LNCaP clone FGC (cell line): ENCODE data around the gene IRAK1.

Source experiments
- DNase-seq: peaks from one replicate; pipeline ENCODE4 v3.0.0-alpha.2; 2011; ENCODE audit warnings: low read depth
- H3K4me3 ChIP-seq: 2 replicates; pipeline ENCODE4 v1.5.1; 2011; ENCODE audit warnings: mild to moderate bottlenecking, low read depth, low read length, control low read depth
- TF ChIP-seq, protein P1 (sequence below): IDR thresholded peaks from 2 replicates; pipeline ENCODE4 v1.5.1; 2012; ENCODE audit warnings: mild to moderate bottlenecking; ENCODE audit not compliant: control insufficient read depth, insufficient read depth; ENCODE audit errors: extremely low read depth

The IRAK1 gene

DNA sequence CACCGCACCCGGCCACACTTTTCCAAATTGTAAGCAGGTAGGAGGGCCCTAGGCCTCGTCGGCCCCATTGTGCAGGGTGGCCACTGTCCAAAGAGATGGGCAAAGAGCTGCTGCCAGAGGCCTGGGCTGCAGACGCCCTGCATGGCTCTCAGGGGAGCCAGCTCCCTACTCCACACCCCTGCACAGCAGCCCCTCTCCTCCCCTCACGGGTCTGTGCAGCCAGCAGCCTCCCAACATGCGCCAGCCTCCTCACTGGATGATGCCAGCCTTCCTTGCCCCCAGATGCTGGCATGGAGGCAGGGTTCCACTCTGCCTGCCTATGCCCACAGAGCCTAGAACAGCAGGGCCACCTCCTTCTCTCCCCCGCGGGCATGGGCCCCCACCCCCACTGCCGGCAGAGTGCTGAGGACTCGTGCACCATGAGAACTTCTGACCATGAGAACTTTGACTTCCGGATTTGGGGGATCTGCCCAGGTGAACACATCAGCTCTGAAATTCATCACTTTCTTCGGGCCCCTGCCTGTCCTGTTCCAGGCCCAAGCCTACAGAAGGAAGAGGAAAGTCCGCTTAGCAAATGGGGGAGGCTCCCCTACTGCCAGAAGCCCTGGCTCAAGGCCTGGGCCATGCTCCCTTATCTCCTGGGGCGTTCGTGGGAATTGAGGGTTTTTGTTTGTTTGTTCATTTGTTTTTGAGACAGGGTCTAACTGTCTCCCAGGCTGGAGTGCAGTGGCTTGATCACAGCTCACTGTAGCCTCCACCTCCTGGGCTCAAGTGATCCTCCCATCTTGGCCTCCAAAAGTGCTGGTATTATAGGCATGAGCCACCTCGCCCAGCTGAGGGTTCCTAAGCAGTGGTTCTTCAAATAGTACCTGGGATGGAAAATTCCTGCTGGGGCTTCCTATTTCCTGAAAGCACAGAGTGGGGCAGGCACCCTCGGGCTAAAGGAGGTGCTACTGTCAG is 8.0 kb downstream of the IRAK1 start:
- no peak overlapping the region for H3K4me3 ChIP-seq
- TF ChIP-seq, protein P1, sequence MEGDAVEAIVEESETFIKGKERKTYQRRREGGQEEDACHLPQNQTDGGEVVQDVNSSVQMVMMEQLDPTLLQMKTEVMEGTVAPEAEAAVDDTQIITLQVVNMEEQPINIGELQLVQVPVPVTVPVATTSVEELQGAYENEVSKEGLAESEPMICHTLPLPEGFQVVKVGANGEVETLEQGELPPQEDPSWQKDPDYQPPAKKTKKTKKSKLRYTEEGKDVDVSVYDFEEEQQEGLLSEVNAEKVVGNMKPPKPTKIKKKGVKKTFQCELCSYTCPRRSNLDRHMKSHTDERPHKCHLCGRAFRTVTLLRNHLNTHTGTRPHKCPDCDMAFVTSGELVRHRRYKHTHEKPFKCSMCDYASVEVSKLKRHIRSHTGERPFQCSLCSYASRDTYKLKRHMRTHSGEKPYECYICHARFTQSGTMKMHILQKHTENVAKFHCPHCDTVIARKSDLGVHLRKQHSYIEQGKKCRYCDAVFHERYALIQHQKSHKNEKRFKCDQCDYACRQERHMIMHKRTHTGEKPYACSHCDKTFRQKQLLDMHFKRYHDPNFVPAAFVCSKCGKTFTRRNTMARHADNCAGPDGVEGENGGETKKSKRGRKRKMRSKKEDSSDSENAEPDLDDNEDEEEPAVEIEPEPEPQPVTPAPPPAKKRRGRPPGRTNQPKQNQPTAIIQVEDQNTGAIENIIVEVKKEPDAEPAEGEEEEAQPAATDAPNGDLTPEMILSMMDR: no peak
- DNase-seq: no peak

DNA sequence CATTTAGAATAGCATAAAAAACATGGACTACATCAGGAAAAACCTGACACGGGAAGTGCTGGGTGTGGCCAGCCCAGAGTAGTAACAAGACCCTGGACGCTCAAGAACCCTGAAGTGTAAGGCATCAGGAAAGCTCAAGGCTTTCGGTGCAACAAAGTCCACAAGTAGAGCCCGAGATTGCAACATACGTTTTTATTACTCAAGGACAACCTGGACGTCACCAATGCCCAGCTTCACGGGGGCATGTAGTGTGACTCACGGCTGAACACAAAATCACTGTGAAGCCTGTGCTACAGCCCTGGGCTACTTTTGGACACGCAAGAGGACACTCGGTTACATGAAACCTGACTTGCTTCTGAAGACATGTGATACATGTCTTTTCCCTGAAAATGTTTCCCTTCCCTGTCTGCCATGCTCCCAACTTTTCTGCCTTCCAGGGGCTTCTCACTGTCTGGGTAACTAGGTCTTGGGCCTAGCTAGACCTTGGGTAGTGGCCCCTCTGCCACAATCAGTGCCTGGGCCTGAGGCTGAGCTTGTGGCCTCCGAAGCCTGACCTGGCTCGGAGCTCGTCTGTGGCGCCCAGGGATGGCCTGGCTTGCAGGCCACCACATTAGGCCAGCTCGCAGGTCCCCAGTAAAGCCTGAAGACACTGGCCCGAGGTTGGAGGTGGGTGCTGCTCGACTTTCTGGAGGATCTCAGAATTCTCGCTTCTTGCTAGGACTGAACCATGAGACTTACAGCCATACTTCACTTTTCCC is 9.2 kb downstream of the IRAK1 start:
- DNase-seq: no peak
- TF ChIP-seq, protein P1: no peak
- no peak overlapping the region for H3K4me3 ChIP-seq

DNA sequence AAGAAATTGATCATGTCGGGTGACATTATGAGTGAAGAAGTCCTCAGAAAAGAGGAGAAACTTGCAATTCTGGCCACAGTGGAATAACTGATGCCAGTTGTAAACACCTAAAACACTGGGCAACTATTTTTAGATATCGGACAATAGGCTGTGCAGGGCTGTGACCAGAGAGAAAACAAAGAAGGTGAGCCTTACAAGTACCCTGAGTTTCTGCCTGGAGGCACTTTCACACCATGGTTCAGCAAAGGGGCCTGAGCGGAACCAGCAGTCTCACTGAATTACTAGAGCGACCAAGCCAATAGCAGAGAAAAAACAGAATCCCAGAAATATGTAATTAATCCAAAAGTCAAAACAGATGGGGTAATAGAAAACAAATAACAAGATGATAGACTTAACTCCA is 11.2 kb downstream of the IRAK1 start:
- no peak overlapping the region for H3K4me3 ChIP-seq
- TF ChIP-seq, protein P1: no peak
- no peak for DNase-seq

DNA sequence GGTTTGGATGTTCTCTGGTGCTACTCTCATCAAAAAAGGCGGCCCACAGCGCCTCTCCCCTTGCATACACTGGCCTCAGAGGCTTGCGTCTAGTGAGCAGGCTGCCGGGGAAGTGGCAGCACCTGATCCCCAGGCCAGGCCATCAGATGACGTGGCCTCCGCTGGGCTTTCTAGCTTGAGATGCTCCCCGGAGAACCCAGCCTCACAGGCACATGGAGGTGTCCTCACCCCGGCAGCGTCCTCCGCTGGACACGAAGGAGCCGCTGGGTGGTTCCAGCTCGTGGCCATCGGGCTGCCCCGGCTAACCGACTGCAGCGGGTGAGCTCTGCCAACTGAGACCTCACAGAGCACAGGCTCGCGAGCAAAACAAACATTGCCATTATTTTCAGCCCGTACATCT is 12.8 kb downstream of the IRAK1 start:
- no peak overlapping the region for H3K4me3 ChIP-seq
- DNase-seq: no peak
- TF ChIP-seq, protein P1: no peak

DNA sequence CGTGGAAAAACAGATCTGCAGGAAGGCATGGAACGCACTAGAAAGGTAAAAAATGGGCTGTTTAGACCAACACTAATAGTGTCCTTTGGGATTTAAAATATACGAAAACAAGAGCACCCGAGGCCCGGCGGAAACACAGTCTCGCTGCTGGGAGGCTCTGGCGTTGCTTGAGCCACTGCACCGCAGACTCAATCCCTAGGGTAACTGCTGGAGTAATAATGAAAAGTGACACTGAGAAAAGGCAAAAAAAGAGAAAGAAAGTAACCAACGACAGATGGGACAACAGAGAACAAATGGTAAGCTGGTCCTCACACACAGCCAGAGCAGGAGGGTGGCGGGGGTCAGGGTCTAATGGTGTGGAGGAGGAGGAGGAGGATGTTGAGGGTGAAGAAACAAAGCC is 15.4 kb downstream of the IRAK1 start:
- TF ChIP-seq, protein P1: no peak
- H3K4me3 ChIP-seq: no peak overlapping the region
- DNase-seq: no peak

DNA sequence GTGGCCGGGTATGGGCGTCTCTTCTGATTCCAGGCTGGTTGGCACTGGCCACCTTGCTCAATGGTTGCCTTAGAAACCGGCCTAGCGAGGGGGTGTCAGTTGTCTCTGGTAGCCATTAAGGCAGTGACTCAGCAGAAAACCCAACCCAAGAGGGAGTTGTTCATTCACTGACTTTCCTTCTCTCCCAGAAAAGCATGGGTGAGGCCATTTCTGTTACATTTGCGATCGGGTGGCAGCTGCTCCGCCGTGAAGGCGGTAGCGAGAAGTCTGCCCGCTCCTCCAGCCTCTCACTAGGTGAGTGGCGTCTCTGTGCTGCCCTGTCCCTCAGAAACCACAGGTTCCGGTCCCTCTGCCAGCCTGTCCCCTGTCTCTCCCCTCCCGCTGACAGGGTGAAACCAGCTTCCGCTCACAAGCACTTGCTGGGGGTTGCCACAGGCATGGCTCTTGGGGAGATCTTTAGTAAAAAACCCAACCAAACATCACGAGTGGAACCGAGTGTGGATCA is 17.4 kb downstream of the IRAK1 start:
- TF ChIP-seq, protein P1: no peak
- no peak overlapping the region for H3K4me3 ChIP-seq

More for the DNA sequence above, 17.4 kb downstream of the IRAK1 start:
- DNase-seq: no peak
